Psoas muscle (tissue), 8 donors: ENCODE results near the gene OSGIN1. TPM values are rescaled to one million over a fixed set of nuclear protein-coding genes. Genes with fewer than 3 reads are reported as not detected.
A peak's percentile ranks its signal among the peaks of the same experiment; 100 is the strongest.

Experiments used
- ATAC-seq, 4 donors: fragments of 200-7000 bp; cut with Tn5 transposase; one replicate each; pipeline ENCODE4 v1.9.1; 2020; ENCODE audit warnings: moderate library complexity in 3 of 4, mild to moderate bottlenecking in 2 of 4
- DNase-seq, 2 donors: peaks; one replicate each; pipeline ENCODE4 v3.0.0-alpha.2; 2020
- H3K27ac ChIP-seq: fragments of 200-600 bp; one replicate; pipeline ENCODE4 v1.8.0; 2022
- H3K27me3 ChIP-seq, 3 donors: fragments of 200-600 bp in 1 of 3; one replicate each; pipeline versions ENCODE4 v1.6.1 to v1.8.0; 2013 to 2022; ENCODE audit warnings: low read length in 2 of 3, mild to moderate bottlenecking in 2 of 3, moderate library complexity in 1 of 3; ENCODE audit not compliant: insufficient read depth in 3 of 3
- H3K36me3 ChIP-seq, 2 donors: fragments of 200-600 bp in 1 of 2; one replicate each; pipeline versions ENCODE4 v1.6.1 to v1.8.0; 2013 to 2022; ENCODE audit warnings: low read depth in 1 of 2, mild to moderate bottlenecking in 1 of 2, moderate library complexity in 1 of 2; ENCODE audit not compliant: insufficient read depth in 1 of 2
- H3K4me1 ChIP-seq: fragments of 200-600 bp; one replicate; pipeline ENCODE4 v1.8.0; 2022
- H3K4me3 ChIP-seq: fragments of 200-600 bp; one replicate; pipeline ENCODE4 v1.8.0; 2022; ENCODE audit warnings: mild to moderate bottlenecking
- H3K9me3 ChIP-seq: fragments of 200-600 bp; one replicate; pipeline ENCODE4 v1.8.0; 2022
- WGBS, 3 donors: extraction: QIAGEN DNeasy Blood & Tissue Kit; methylation state at CpG; one replicate each; pipeline versions ENCODE4 v1.1.6 to v1.1.7; 2013; 5-methylcytosine and 5-hydroxymethylcytosine counted together
- intact Hi-C, 2 donors: fragments of 100-400 bp; cut with DNase I; formaldehyde crosslinking; loops; one replicate each; pipeline versions ENCODE4 v1.11.0 to v1.14.2; 2022
- long read RNA-seq, 2 donors: library from polyadenylated mRNA; unstranded; transcript quantifications; one replicate each; pipeline ENCODE4 v2.0.0, GENCODE V29; 2021
- polyA plus RNA-seq, 3 donors: library from polyadenylated mRNA; stranded (reverse); fragments of 200-250 nt; gene quantifications; one replicate each; pipeline ENCODE4 v1.2.3, GENCODE V29; 2013
- total RNA-seq, 4 donors: library from RNA; stranded (reverse); fragmentation: NEBNext Ultra II Directional in 2 of 4; extraction: Animal tissue kit (Norgen Biotek cat#: 25700) in 2 of 4; gene quantifications; one replicate each; pipeline versions ENCODE4 v1.2.1 to v1.2.4, GENCODE V29; 2021 to 2023
- TF ChIP-seq, protein P1 (sequence below): fragments of 200-600 bp; IDR thresholded peaks from one replicate; pipeline ENCODE4 v1.8.0; 2022; ENCODE audit warnings: antibody characterized with exemption
- donor health status: healthy with polysubstance abuse.
- donor health status: DM: no; HTN: no; CAD: no; lungs with moderate emphysema.
- donor health status: Bipolar disorder and iron deficiency.
- donor health status: healthy.
- donor health status: DM: yes; HTN: yes; CAD: no.
- donor health status: DM: no; HTN: no; CAD: no.
- donor health status: DM: no; HTN: no; CAD: no.
- donor health status: DM: yes; HTN: yes; CAD: no.

Gene OSGIN1, protein sequence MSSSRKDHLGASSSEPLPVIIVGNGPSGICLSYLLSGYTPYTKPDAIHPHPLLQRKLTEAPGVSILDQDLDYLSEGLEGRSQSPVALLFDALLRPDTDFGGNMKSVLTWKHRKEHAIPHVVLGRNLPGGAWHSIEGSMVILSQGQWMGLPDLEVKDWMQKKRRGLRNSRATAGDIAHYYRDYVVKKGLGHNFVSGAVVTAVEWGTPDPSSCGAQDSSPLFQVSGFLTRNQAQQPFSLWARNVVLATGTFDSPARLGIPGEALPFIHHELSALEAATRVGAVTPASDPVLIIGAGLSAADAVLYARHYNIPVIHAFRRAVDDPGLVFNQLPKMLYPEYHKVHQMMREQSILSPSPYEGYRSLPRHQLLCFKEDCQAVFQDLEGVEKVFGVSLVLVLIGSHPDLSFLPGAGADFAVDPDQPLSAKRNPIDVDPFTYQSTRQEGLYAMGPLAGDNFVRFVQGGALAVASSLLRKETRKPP
- 10 to 100 TPM; 10.4 to 33.7 (median 24.9) TPM for total RNA-seq
- 10 to 100 TPM; 18.4 to 39.4 (median 37.0) TPM for polyA plus RNA-seq
- long read RNA-seq, donor 1, transcript OSGIN1-203 (6 exons, 1,940 nt): major isoform, 7 of 14 reads
- long read RNA-seq, donor 1, partial matches to known transcripts: 7 of 14 reads
- long read RNA-seq, donor 1, other reads (novel, unspliced or antisense): 0 of 14 reads
- long read RNA-seq, donor 2, transcript OSGIN1-203 (6 exons, 1,940 nt): major isoform, 20 of 41 reads
- long read RNA-seq, donor 2, partial matches to known transcripts: 16 of 41 reads
- long read RNA-seq, donor 2, other reads (novel, unspliced or antisense): 5 of 41 reads

- H3K36me3 ChIP-seq: peaks cover 0 to 9% of the 10 kb centered on the region in 2 donors
- intact Hi-C loops: loop anchor here in 1 of 2 donors (2.0 to 10.0 kb wide), 2 partner anchors 40 to 232 kb away; partner anchors contain the start of gene TAF1C
- no peaks in the 10 kb centered on the region for H3K27me3 ChIP-seq
- H3K4me1 ChIP-seq: peaks cover 29% of the 10 kb centered on the region
- peak within 1 kb of the TSS; percentile 78 for H3K4me3 ChIP-seq
- H3K27ac ChIP-seq: peak within 1 kb of the TSS; percentile 96
- DNase-seq (peak; percentile 95 to 97), ATAC-seq (peak; percentile 87 to 92 (median 90))
- whole genome bisulfite sequencing, 3 donors: 0 to 2% (median 1%) methylated on average over 25 to 30 of the region's 30 CpGs
- H3K9me3 ChIP-seq: no peaks in the 10 kb centered on the region
- TF ChIP-seq, protein P1, sequence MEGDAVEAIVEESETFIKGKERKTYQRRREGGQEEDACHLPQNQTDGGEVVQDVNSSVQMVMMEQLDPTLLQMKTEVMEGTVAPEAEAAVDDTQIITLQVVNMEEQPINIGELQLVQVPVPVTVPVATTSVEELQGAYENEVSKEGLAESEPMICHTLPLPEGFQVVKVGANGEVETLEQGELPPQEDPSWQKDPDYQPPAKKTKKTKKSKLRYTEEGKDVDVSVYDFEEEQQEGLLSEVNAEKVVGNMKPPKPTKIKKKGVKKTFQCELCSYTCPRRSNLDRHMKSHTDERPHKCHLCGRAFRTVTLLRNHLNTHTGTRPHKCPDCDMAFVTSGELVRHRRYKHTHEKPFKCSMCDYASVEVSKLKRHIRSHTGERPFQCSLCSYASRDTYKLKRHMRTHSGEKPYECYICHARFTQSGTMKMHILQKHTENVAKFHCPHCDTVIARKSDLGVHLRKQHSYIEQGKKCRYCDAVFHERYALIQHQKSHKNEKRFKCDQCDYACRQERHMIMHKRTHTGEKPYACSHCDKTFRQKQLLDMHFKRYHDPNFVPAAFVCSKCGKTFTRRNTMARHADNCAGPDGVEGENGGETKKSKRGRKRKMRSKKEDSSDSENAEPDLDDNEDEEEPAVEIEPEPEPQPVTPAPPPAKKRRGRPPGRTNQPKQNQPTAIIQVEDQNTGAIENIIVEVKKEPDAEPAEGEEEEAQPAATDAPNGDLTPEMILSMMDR: no peak
Measured at GRCh38 chr16:83952940-83953795, at the start of gene OSGIN1. Gene OSGIN1 (plus strand): TSS chr16:83953240. CDS start chr16:83957672, 4,432 bp downstream.

GRCh38 chr16:83903751-83904150 lies 49.3 kb upstream of the OSGIN1 start:
- Histone ChIP-seq H3K4me3 (peak overlapping the region; percentile 40), H3K27ac (peak overlapping the region; percentile 97), H3K36me3 (peaks cover 3 to 15% of the 10 kb centered on the region in 2 donors), H3K27me3 (no peaks in the 10 kb centered on the region), H3K4me1 (peaks cover 71% of the 10 kb centered on the region), H3K9me3 (no peaks in the 10 kb centered on the region)
- peak; percentile 80 to 91 for DNase-seq
- TF ChIP-seq, protein P1: no peak
- intact Hi-C loops: no loop called here
- WGBS, 3 donors: 18 to 31% (median 22%) methylated on average over 10 of the region's 10 CpGs
- peak; percentile 82 to 87 (median 84) for ATAC-seq

DNA sequence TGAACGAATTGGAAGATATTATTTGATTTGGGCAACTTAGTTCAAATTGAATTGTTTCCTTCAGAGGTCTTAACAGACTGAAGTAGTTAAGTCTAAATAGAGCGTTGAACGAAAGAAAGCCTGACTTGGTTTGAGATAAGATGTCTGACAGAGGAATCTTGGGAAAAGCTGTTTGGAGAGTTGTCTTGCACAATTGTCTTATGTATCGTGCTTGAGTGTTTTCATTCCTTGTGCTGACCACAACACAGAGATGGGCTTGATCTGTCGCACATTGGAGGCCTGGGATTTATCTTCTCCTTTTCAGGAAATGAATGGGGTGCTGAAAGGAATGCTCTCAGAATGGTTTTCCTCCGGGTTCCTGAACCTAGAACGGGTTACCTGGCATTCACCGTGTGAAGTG lies 46.4 kb upstream of the OSGIN1 start:
- Histone ChIP-seq H3K27ac (peak overlapping the region; percentile 97), H3K36me3 (peaks cover 3 to 44% of the 10 kb centered on the region in 2 donors), H3K4me3 (peak overlapping the region; percentile 46), H3K4me1 (peaks cover 64% of the 10 kb centered on the region), H3K27me3 (no peaks in the 10 kb centered on the region), H3K9me3 (no peaks in the 10 kb centered on the region)
- 38 to 60% (median 48%) methylated on average over 8 of the region's 8 CpGs for WGBS, 3 donors
- intact Hi-C loops: no loop called here
- ATAC-seq (no peak), DNase-seq (no peak)
- TF ChIP-seq, protein P1: no peak

- Histone ChIP-seq H3K27me3 (no peaks in the 10 kb centered on the region), H3K27ac (peak overlapping the region; percentile 97), H3K4me3 (peak overlapping the region; percentile 46), H3K36me3 (peaks cover 3 to 45% of the 10 kb centered on the region in 2 donors), H3K9me3 (no peaks in the 10 kb centered on the region), H3K4me1 (peaks cover 64% of the 10 kb centered on the region)
- TF ChIP-seq, protein P1: no peak
- ATAC-seq (peak in 3 of 4 donors; percentile 29 to 51 (median 35)), DNase-seq (no peak)
- intact Hi-C loops: no loop called here
- WGBS, 3 donors: 36 to 59% (median 40%) methylated on average over 8 of the region's 8 CpGs
Measured at GRCh38 chr16:83907111-83907510, 45.9 kb upstream of the OSGIN1 start.
